ENCODE results near the gene CDS2. TPM values are rescaled to one million over a fixed set of nuclear protein-coding genes. Genes with fewer than 3 reads are reported as not detected.

The CDS2 gene
- total and polyA plus RNA-seq, 2 of the 13 experiments (the other 11 are each of a cell fraction or from before 2014, with no cell fraction given) = 81.3 to 153 TPM

DNA sequence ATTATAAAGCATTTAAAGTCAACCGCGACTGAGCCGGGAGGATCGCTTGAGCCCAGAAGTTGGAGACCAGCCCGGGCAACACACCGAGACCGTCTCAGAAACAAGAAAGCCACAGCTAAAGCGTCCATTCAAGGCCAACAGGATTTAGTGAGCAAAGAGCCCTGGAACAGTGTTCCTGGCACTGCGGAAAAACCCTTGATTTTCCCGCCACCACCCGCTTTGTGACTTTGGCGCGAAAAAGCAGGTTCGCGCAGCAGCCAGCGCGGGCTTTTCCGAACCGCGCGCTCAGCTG, 7.7 kb upstream of the CDS2 start (continued):
- TF ChIP-seq ZIK1 (CRISPR knock-in tag; IDR thresholded peaks at IDR 0.05; ENCODE audit: borderline replicate concordance, low read depth) (no peak), NFATC3 (CRISPR knock-in tag; IDR thresholded peaks at IDR 0.05) (peak; percentile 99), GATA4 (IDR thresholded peaks at IDR 0.05; ENCODE audit: borderline replicate concordance, low read depth) (no peak), PHF5A (CRISPR knock-in tag; IDR thresholded peaks at IDR 0.05; ENCODE audit: low read depth, unreplicated experiment) (no peak)
- TF ChIP-seq, protein P1, sequence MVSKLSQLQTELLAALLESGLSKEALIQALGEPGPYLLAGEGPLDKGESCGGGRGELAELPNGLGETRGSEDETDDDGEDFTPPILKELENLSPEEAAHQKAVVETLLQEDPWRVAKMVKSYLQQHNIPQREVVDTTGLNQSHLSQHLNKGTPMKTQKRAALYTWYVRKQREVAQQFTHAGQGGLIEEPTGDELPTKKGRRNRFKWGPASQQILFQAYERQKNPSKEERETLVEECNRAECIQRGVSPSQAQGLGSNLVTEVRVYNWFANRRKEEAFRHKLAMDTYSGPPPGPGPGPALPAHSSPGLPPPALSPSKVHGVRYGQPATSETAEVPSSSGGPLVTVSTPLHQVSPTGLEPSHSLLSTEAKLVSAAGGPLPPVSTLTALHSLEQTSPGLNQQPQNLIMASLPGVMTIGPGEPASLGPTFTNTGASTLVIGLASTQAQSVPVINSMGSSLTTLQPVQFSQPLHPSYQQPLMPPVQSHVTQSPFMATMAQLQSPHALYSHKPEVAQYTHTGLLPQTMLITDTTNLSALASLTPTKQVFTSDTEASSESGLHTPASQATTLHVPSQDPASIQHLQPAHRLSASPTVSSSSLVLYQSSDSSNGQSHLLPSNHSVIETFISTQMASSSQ (IDR thresholded peaks at IDR 0.05; ENCODE audit: low read depth) = no peak
- TF ChIP-seq, protein P1 (CRISPR knock-in tag; IDR thresholded peaks at IDR 0.05; ENCODE audit: borderline replicate concordance) = no peak; the same call in 1 of the 2 replicates
- TF ChIP-seq, protein P2, sequence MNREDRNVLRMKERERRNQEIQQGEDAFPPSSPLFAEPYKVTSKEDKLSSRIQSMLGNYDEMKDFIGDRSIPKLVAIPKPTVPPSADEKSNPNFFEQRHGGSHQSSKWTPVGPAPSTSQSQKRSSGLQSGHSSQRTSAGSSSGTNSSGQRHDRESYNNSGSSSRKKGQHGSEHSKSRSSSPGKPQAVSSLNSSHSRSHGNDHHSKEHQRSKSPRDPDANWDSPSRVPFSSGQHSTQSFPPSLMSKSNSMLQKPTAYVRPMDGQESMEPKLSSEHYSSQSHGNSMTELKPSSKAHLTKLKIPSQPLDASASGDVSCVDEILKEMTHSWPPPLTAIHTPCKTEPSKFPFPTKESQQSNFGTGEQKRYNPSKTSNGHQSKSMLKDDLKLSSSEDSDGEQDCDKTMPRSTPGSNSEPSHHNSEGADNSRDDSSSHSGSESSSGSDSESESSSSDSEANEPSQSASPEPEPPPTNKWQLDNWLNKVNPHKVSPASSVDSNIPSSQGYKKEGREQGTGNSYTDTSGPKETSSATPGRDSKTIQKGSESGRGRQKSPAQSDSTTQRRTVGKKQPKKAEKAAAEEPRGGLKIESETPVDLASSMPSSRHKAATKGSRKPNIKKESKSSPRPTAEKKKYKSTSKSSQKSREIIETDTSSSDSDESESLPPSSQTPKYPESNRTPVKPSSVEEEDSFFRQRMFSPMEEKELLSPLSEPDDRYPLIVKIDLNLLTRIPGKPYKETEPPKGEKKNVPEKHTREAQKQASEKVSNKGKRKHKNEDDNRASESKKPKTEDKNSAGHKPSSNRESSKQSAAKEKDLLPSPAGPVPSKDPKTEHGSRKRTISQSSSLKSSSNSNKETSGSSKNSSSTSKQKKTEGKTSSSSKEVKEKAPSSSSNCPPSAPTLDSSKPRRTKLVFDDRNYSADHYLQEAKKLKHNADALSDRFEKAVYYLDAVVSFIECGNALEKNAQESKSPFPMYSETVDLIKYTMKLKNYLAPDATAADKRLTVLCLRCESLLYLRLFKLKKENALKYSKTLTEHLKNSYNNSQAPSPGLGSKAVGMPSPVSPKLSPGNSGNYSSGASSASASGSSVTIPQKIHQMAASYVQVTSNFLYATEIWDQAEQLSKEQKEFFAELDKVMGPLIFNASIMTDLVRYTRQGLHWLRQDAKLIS (CRISPR knock-in tag; IDR thresholded peaks at IDR 0.05) = no peak; the same call in 1 of the 2 replicates
- TF ChIP-seq, protein P3, sequence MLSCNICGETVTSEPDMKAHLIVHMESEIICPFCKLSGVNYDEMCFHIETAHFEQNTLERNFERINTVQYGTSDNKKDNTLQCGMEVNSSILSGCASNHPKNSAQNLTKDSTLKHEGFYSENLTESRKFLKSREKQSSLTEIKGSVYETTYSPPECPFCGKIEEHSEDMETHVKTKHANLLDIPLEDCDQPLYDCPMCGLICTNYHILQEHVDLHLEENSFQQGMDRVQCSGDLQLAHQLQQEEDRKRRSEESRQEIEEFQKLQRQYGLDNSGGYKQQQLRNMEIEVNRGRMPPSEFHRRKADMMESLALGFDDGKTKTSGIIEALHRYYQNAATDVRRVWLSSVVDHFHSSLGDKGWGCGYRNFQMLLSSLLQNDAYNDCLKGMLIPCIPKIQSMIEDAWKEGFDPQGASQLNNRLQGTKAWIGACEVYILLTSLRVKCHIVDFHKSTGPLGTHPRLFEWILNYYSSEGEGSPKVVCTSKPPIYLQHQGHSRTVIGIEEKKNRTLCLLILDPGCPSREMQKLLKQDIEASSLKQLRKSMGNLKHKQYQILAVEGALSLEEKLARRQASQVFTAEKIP (CRISPR knock-in tag; IDR thresholded peaks at IDR 0.05; ENCODE audit: borderline replicate concordance) = 0 out of 2 replicates have a peak, but pooled peaks have one; percentile 43
- TF ChIP-seq, protein P4, sequence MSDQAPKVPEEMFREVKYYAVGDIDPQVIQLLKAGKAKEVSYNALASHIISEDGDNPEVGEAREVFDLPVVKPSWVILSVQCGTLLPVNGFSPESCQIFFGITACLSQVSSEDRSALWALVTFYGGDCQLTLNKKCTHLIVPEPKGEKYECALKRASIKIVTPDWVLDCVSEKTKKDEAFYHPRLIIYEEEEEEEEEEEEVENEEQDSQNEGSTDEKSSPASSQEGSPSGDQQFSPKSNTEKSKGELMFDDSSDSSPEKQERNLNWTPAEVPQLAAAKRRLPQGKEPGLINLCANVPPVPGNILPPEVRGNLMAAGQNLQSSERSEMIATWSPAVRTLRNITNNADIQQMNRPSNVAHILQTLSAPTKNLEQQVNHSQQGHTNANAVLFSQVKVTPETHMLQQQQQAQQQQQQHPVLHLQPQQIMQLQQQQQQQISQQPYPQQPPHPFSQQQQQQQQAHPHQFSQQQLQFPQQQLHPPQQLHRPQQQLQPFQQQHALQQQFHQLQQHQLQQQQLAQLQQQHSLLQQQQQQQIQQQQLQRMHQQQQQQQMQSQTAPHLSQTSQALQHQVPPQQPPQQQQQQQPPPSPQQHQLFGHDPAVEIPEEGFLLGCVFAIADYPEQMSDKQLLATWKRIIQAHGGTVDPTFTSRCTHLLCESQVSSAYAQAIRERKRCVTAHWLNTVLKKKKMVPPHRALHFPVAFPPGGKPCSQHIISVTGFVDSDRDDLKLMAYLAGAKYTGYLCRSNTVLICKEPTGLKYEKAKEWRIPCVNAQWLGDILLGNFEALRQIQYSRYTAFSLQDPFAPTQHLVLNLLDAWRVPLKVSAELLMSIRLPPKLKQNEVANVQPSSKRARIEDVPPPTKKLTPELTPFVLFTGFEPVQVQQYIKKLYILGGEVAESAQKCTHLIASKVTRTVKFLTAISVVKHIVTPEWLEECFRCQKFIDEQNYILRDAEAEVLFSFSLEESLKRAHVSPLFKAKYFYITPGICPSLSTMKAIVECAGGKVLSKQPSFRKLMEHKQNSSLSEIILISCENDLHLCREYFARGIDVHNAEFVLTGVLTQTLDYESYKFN (CRISPR knock-in tag; conservative IDR thresholded peaks at IDR 0.05) = no peak

All from HepG2 (cell line).